Omental fat pad (tissue), 4 donors: Measurements from ENCODE around the gene STEAP3. TPM values are rescaled to one million over a fixed set of nuclear protein-coding genes. Genes with fewer than 3 reads are reported as not detected.
A peak's percentile ranks its signal among the peaks of the same experiment; 100 is the strongest.

Source experiments
- ATAC-seq: fragments of 150-250 bp; one replicate; pipeline ENCODE4 v1.9.1; 2016; ENCODE audit warnings: mild to moderate bottlenecking, moderate library complexity; ENCODE audit not compliant: low FRiP score
- DNase-seq: peaks from one replicate; pipeline ENCODE4 v3.0.0-alpha.2; 2019; ENCODE audit warnings: low spot score
- CTCF ChIP-seq, 3 donors: fragments of 450-650 bp; IDR thresholded peaks; one replicate each; pipeline ENCODE4 v1.5.1; 2016 to 2017; ENCODE audit warnings: antibody characterized with exemption in 3 of 3, mild to moderate bottlenecking in 3 of 3, moderate library complexity in 2 of 3
- total RNA-seq, 4 donors: library from RNA; depleted of rRNA; stranded (reverse); fragments of >200 nt; gene quantifications; one replicate each; pipeline ENCODE4 v1.1.0, GENCODE V29; 2016

The STEAP3 gene
- total RNA-seq, 4 donors from 2014 or later = 9.4 to 22.4 (median 16.3) TPM

GRCh38 chr2:119278946-119279345, 55.3 kb downstream of the STEAP3 start:
- ATAC-seq (no peak), DNase-seq (no peak)
- TF ChIP-seq CTCF (IDR thresholded peaks at IDR 0.05) = no peak

- no peak for ATAC-seq
- no peak for TF ChIP-seq CTCF (IDR thresholded peaks at IDR 0.05)
- DNase-seq = no peak
Observed at GRCh38 chr2:119279666-119280065, 56.0 kb downstream of the STEAP3 start.

GRCh38 chr2:119280680-119281079, 57.0 kb downstream of the STEAP3 start:
- no peak for TF ChIP-seq CTCF (IDR thresholded peaks at IDR 0.05)
- DNase-seq (no peak), ATAC-seq (no peak)

- TF ChIP-seq CTCF (IDR thresholded peaks at IDR 0.05) = no peak
- ATAC-seq (no peak), DNase-seq (no peak)
Observed at GRCh38 chr2:119282146-119282995, 58.7 kb downstream of the STEAP3 start.

GRCh38 chr2:119282996-119283511, 59.4 kb downstream of the STEAP3 start:
- DNase-seq (no peak), ATAC-seq (peak; percentile 41)
- no peak for TF ChIP-seq CTCF (IDR thresholded peaks at IDR 0.05)

- no peak for TF ChIP-seq CTCF (IDR thresholded peaks at IDR 0.05)
- DNase-seq (peak; percentile 41), ATAC-seq (peak; percentile 72)
Observed at GRCh38 chr2:119283873-119284331, 60.3 kb downstream of the STEAP3 start.

GRCh38 chr2:119286661-119287060, 63.0 kb downstream of the STEAP3 start:
- ATAC-seq = no peak
- TF ChIP-seq CTCF (IDR thresholded peaks at IDR 0.05) = no peak
- DNase-seq = no peak
